SK-N-SH treated with all-trans-retinoic acid at 6 μM for 48 hours (cell line): Measurements from ENCODE around the gene TCF23.

Experiments used
- ATAC-seq: fragments of 200-7000 bp; cut with Tn5 transposase; 3 replicates; pipeline ENCODE4 v1.9.1; 2020; ENCODE audit warnings: mild to moderate bottlenecking, moderate library complexity
- ARNTL ChIP-seq: fragments of 450-650 bp; formaldehyde crosslinking; IDR thresholded peaks from 2 replicates; pipeline ENCODE4 v1.5.0; 2020; ENCODE audit warnings: low read depth, mild to moderate bottlenecking, moderate library complexity, borderline replicate concordance
- BACH2 ChIP-seq: fragments of 250-450 bp; sonication (Bioruptor Pico); IDR thresholded peaks from 2 replicates; pipeline ENCODE4 v1.9.0; 2021; ENCODE audit warnings: mild to moderate bottlenecking, borderline replicate concordance
- CREB5 ChIP-seq: fragments of 250-450 bp; sonication (Bioruptor Pico); IDR thresholded peaks from 2 replicates; pipeline ENCODE4 v1.5.1; 2020; ENCODE audit warnings: low read depth, mild to moderate bottlenecking, moderate library complexity
- CSDC2 ChIP-seq: fragments of 250-450 bp; sonication (Bioruptor Pico); IDR thresholded peaks from 2 replicates; pipeline ENCODE4 v1.5.0; 2020; ENCODE audit warnings: mild to moderate bottlenecking, moderate library complexity
- CSRNP3 ChIP-seq: fragments of 250-450 bp; sonication (Bioruptor Pico); IDR thresholded peaks from 2 replicates; pipeline ENCODE4 v1.5.1; 2021; ENCODE audit warnings: mild to moderate bottlenecking, moderate library complexity
- ESRRG ChIP-seq: fragments of 250-450 bp; sonication (Bioruptor Pico); IDR thresholded peaks from 2 replicates; pipeline ENCODE4 v1.6.1; 2021; ENCODE audit warnings: mild to moderate bottlenecking
- GLIS3 ChIP-seq: fragments of 250-450 bp; sonication (Bioruptor Pico); IDR thresholded peaks from 2 replicates; pipeline ENCODE4 v1.5.0; 2020; ENCODE audit warnings: mild to moderate bottlenecking, moderate library complexity
- ISL1 ChIP-seq: fragments of 250-450 bp; sonication (Bioruptor Pico); IDR thresholded peaks from 2 replicates; pipeline ENCODE4 v2.1.2; 2022; ENCODE audit warnings: mild to moderate bottlenecking, moderate library complexity
- OSR1 ChIP-seq: fragments of 250-450 bp; sonication (Bioruptor Pico); IDR thresholded peaks from 2 replicates; pipeline ENCODE4 v1.8.0; 2022; ENCODE audit warnings: moderate library complexity, mild to moderate bottlenecking, inconsistent platforms
- PATZ1 ChIP-seq: fragments of 250-450 bp; sonication (Bioruptor Pico); IDR thresholded peaks from 2 replicates; pipeline ENCODE4 v1.8.0; 2020; ENCODE audit warnings: mild to moderate bottlenecking, moderate library complexity, borderline replicate concordance
- POU6F1 ChIP-seq: fragments of 250-450 bp; sonication (Bioruptor Pico); IDR thresholded peaks from 2 replicates; pipeline ENCODE4 v1.8.0; 2021; ENCODE audit warnings: low read depth, mild to moderate bottlenecking, moderate library complexity, borderline replicate concordance
- TCF4 ChIP-seq: fragments of 250-450 bp; sonication (Bioruptor Pico); IDR thresholded peaks from 2 replicates; pipeline ENCODE4 v1.8.0; 2021; ENCODE audit warnings: mild to moderate bottlenecking, moderate library complexity, borderline replicate concordance
- TOX ChIP-seq: fragments of 250-450 bp; sonication (Bioruptor Pico); IDR thresholded peaks from 2 replicates; pipeline ENCODE4 v1.8.0; 2021; ENCODE audit warnings: mild to moderate bottlenecking, moderate library complexity, borderline replicate concordance
- TSHZ2 ChIP-seq: fragments of 250-450 bp; sonication (Bioruptor Pico); IDR thresholded peaks from 2 replicates; pipeline ENCODE4 v1.5.0; 2020; ENCODE audit warnings: mild to moderate bottlenecking, moderate library complexity
- ZC3H10 ChIP-seq: fragments of 250-450 bp; sonication (Bioruptor Pico); IDR thresholded peaks from 2 replicates; pipeline ENCODE4 v1.5.1; 2021; ENCODE audit warnings: mild to moderate bottlenecking, moderate library complexity
- ZFP3 ChIP-seq: fragments of 250-450 bp; sonication (Bioruptor Pico); IDR thresholded peaks from 2 replicates; pipeline ENCODE4 v1.5.0; 2020; ENCODE audit warnings: mild to moderate bottlenecking, moderate library complexity
- ZFP30 ChIP-seq: fragments of 450-650 bp; formaldehyde crosslinking; IDR thresholded peaks from 2 replicates; pipeline ENCODE4 v1.5.0; 2022; ENCODE audit warnings: mild to moderate bottlenecking, moderate library complexity
- ZNF565 ChIP-seq: fragments of 450-650 bp; formaldehyde crosslinking; conservative IDR thresholded peaks from 2 replicates; pipeline ENCODE4 v1.5.0; 2020; ENCODE audit warnings: low read depth, mild to moderate bottlenecking, moderate library complexity

The TCF23 gene

GRCh38 chr2:27135478-27135955, 13.3 kb upstream of the TCF23 start:
- TF ChIP-seq TOX (CRISPR knock-in tag), result no peak
- TF ChIP-seq ARNTL (CRISPR knock-in tag), result no peak
- no peak for TF ChIP-seq TSHZ2 (CRISPR knock-in tag)
- no peak for TF ChIP-seq ZFP3 (CRISPR knock-in tag)
- TF ChIP-seq ZFP30 (CRISPR knock-in tag), result no peak
- no peak for TF ChIP-seq ISL1
- no peak for TF ChIP-seq BACH2
- no peak for TF ChIP-seq OSR1 (CRISPR knock-in tag)
- TF ChIP-seq POU6F1 (CRISPR knock-in tag), result no peak
- no peak for TF ChIP-seq PATZ1 (CRISPR knock-in tag)
- TF ChIP-seq ZC3H10 (CRISPR knock-in tag), result no peak
- TF ChIP-seq CSRNP3 (CRISPR knock-in tag), result no peak
- TF ChIP-seq ZNF565 (CRISPR knock-in tag), result no peak
- no peak for TF ChIP-seq CREB5 (CRISPR knock-in tag)
- no peak for TF ChIP-seq CSDC2 (CRISPR knock-in tag)
- no peak for TF ChIP-seq ESRRG (CRISPR knock-in tag)
- no peak for TF ChIP-seq TCF4
- no peak for ATAC-seq

GRCh38 chr2:27136751-27137150, 12.1 kb upstream of the TCF23 start:
- TF ChIP-seq GLIS3 (CRISPR knock-in tag) (no peak), PATZ1 (CRISPR knock-in tag) (no peak)
- no peak for ATAC-seq

- ATAC-seq, result no peak
- no peak for TF ChIP-seq BACH2
- no peak for TF ChIP-seq TCF4
- TF ChIP-seq PATZ1 (CRISPR knock-in tag), result no peak
- no peak for TF ChIP-seq ZC3H10 (CRISPR knock-in tag)
- TF ChIP-seq ZFP30 (CRISPR knock-in tag), result no peak
- TF ChIP-seq OSR1 (CRISPR knock-in tag), result no peak
Observed at GRCh38 chr2:27137322-27137935, 11.4 kb upstream of the TCF23 start.
